HepG2 (cell line): ENCODE results near the gene SRRM2. TPM values are rescaled to one million over a fixed set of nuclear protein-coding genes. Genes with fewer than 3 reads are reported as not detected.
A peak's percentile ranks its signal among the peaks of the same experiment; 100 is the strongest.

Experiments
- ADNP ChIP-seq: sonication (generic); formaldehyde crosslinking; IDR thresholded peaks from 2 replicates; pipeline ENCODE4 v1.4.0; 2020; ENCODE audit warnings: missing genetic modification reagents
- FOXP1 ChIP-seq, 2 experiments: fragments of 450-650 bp in 1 of 2; IDR thresholded peaks; 2 replicates each; pipeline ENCODE4 v1.6.1; 2017 to 2018; ENCODE audit warnings: antibody characterized with exemption in 1 of 2
- MAFK ChIP-seq, 2 experiments: IDR thresholded peaks in 1 of 2; conservative IDR thresholded peaks in 1 of 2; 2 replicates each; pipeline ENCODE4 v1.6.1; 2011; ENCODE audit warnings: improper control_type of control experiment in 2 of 2, low read length in 2 of 2
- PAWR ChIP-seq: sonication (generic); formaldehyde crosslinking; IDR thresholded peaks from 2 replicates; pipeline ENCODE4 v1.4.0; 2020; ENCODE audit warnings: missing genetic modification reagents, mild to moderate bottlenecking, borderline replicate concordance
- SIX1 ChIP-seq: sonication (generic); formaldehyde crosslinking; IDR thresholded peaks from 2 replicates; pipeline ENCODE4 v1.4.0; 2020; ENCODE audit warnings: missing genetic modification reagents, borderline replicate concordance
- TFE3 ChIP-seq: IDR thresholded peaks from 2 replicates; pipeline ENCODE4 v1.6.1; 2016
- ZFP36L1 ChIP-seq: sonication (generic); formaldehyde crosslinking; IDR thresholded peaks from 2 replicates; pipeline ENCODE4 v1.8.0; 2022; ENCODE audit warnings: mild to moderate bottlenecking, missing genetic modification reagents, moderate library complexity
- ZHX1 ChIP-seq: sonication (generic); formaldehyde crosslinking; IDR thresholded peaks from 2 replicates; pipeline ENCODE4 v1.8.1; 2022; ENCODE audit warnings: low read depth, mild to moderate bottlenecking, missing genetic modification reagents
- ZNF10 ChIP-seq: sonication (generic); formaldehyde crosslinking; IDR thresholded peaks from 2 replicates; pipeline ENCODE4 v1.4.0; 2020; ENCODE audit warnings: mild to moderate bottlenecking, low read depth, missing genetic modification reagents, borderline replicate concordance
- ZNF138 ChIP-seq: sonication (generic); formaldehyde crosslinking; IDR thresholded peaks from 2 replicates; pipeline ENCODE4 v1.5.0; 2020; ENCODE audit warnings: mild to moderate bottlenecking, low read depth, missing genetic modification reagents
- ZNF414 ChIP-seq: sonication (generic); formaldehyde crosslinking; IDR thresholded peaks from 2 replicates; pipeline ENCODE4 v1.5.0; 2020; ENCODE audit warnings: missing genetic modification reagents
- ZNF468 ChIP-seq: sonication (generic); formaldehyde crosslinking; IDR thresholded peaks from 2 replicates; pipeline ENCODE4 v1.8.0; 2022; ENCODE audit warnings: mild to moderate bottlenecking, moderate library complexity, missing genetic modification reagents
- ZNF557 ChIP-seq: sonication (generic); formaldehyde crosslinking; IDR thresholded peaks from 2 replicates; pipeline ENCODE4 v1.4.0; 2020; ENCODE audit warnings: missing genetic modification reagents
- ZNF558 ChIP-seq: sonication (generic); formaldehyde crosslinking; IDR thresholded peaks from 2 replicates; pipeline ENCODE4 v1.9.0; 2022; ENCODE audit warnings: mild to moderate bottlenecking, missing genetic modification reagents, borderline replicate concordance
- ZNF773 ChIP-seq: sonication (generic); formaldehyde crosslinking; IDR thresholded peaks from 2 replicates; pipeline ENCODE4 v1.4.0; 2020; ENCODE audit warnings: missing genetic modification reagents, borderline replicate concordance
- ZXDC ChIP-seq: sonication (generic); formaldehyde crosslinking; IDR thresholded peaks from 2 replicates; pipeline ENCODE4 v1.5.0; 2020; ENCODE audit warnings: mild to moderate bottlenecking, missing genetic modification reagents
- polyA plus RNA-seq, 8 experiments: library from polyadenylated mRNA; depleted of rRNA in 3 of 8; stranded (reverse) in 7 of 8; unstranded in 1 of 8; fragments of >200 nt; fragmentation: Illumina TruSeq in 4 of 8; extraction: Trizol in 4 of 8; gene quantifications; 2 replicates each; pipeline versions ENCODE4 v1.2.1 to v1.2.3, GENCODE V29; 2011 to 2016; ENCODE audit warnings: low read depth in 4 of 8, missing spikeins in 1 of 8, mixed read lengths in 1 of 8; ENCODE audit not compliant: insufficient read depth in 1 of 8
- total RNA-seq, 5 experiments: library from RNA; depleted of rRNA; stranded (reverse); fragments of >200 nt; fragmentation: Illumina TruSeq; extraction: Trizol; gene quantifications; 2 replicates each; pipeline ENCODE4 v1.2.3, GENCODE V29; 2016; ENCODE audit warnings: low read depth in 1 of 5

SRRM2 gene
- total and polyA plus RNA-seq, 2 of the 13 experiments (the other 11 are each of a cell fraction or from before 2014, with no cell fraction given) = 50.4 to 112 TPM

- TF ChIP-seq MAFK (conservative IDR thresholded peaks at IDR 0.05 in 1 of 2, IDR thresholded peaks at IDR 0.05 in 1 of 2; ENCODE audit: low read length in 2 of 2) = peak; percentile 76 to 82
- TF ChIP-seq PAWR (CRISPR knock-in tag) = no peak
- TF ChIP-seq ZFP36L1 (CRISPR knock-in tag) = peak; percentile 9; the same call in 1 of the 2 replicates
- no peak for TF ChIP-seq SIX1 (CRISPR knock-in tag)
- TF ChIP-seq ZHX1 (CRISPR knock-in tag) = peak; percentile 42; the same call in 1 of the 2 replicates
- peak; percentile 84; the same call in 1 of the 2 replicates for TF ChIP-seq ZNF414
- peak; percentile 71; the same call in 1 of the 2 replicates for TF ChIP-seq ZNF138 (CRISPR knock-in tag)
- no peak for TF ChIP-seq FOXP1 (IDR thresholded peaks at IDR 0.05)
- no peak for TF ChIP-seq FOXP1 (CRISPR knock-in tag; IDR thresholded peaks at IDR 0.05)
- TF ChIP-seq ZNF10 (CRISPR knock-in tag) = no peak
- TF ChIP-seq ZNF558 = peak; percentile 54; the same call in 1 of the 2 replicates
- TF ChIP-seq ZNF773 (CRISPR knock-in tag) = peak; percentile 93; the same call in 1 of the 2 replicates
- TF ChIP-seq ZNF557 (CRISPR knock-in tag) = no peak
- no peak for TF ChIP-seq TFE3
- peak; percentile 85; the same call in 1 of the 2 replicates for TF ChIP-seq ZXDC
- TF ChIP-seq ZNF468 = no peak
- TF ChIP-seq ADNP (CRISPR knock-in tag) = no peak
Measured at GRCh38 chr16:2752035-2752849, at the start of gene SRRM2 (continued).
